CD4-positive, alpha-beta T cell treated with Interleukin-6 at 100 ng/mL for 8 hours (primary cell): ENCODE data around the gene RAPGEF6.
"Not testable (repeated sequence)": the region's sequence is repeated elsewhere in the genome, so short reads cannot be mapped to it uniquely, and the experiment has no call there.

ENCODE experiments used
- DNase-seq: peaks from one replicate; pipeline ENCODE4 v3.0.0-alpha.2; 2020; ENCODE audit warnings: mixed read lengths, low spot score

The RAPGEF6 gene

GRCh38 chr5:131423056-131423455 lies 212.0 kb downstream of the RAPGEF6 start:
- no peak for DNase-seq

- no peak for DNase-seq
Observed at GRCh38 chr5:131419877-131420276, 215.2 kb downstream of the RAPGEF6 start.

GRCh38 chr5:131418846-131419245 lies 216.2 kb downstream of the RAPGEF6 start:
- no peak for DNase-seq

- peak; percentile 79 for DNase-seq
Observed at GRCh38 chr5:131417240-131417869, 217.7 kb downstream of the RAPGEF6 start.

GRCh38 chr5:131416729-131417128 lies 218.3 kb downstream of the RAPGEF6 start:
- no peak for DNase-seq

GRCh38 chr5:131413605-131414559 lies 221.1 kb downstream of the RAPGEF6 start:
- peak; percentile 37 for DNase-seq

- DNase-seq, result no peak
Observed at GRCh38 chr5:131406975-131407638, 227.9 kb downstream of the RAPGEF6 start.

GRCh38 chr5:131406076-131406475 lies 229.0 kb downstream of the RAPGEF6 start:
- no peak for DNase-seq

- no peak for DNase-seq
Observed at GRCh38 chr5:131405674-131406073, 229.4 kb downstream of the RAPGEF6 start.

- no peak for DNase-seq
Observed at GRCh38 chr5:131400585-131400984, 234.4 kb downstream of the RAPGEF6 start.

- DNase-seq, result not testable (repeated sequence)
Observed at GRCh38 chr5:131399007-131399406, 236.0 kb downstream of the RAPGEF6 start.

GRCh38 chr5:131396630-131397273 lies 238.3 kb downstream of the RAPGEF6 start:
- no peak for DNase-seq

- no peak for DNase-seq
Observed at GRCh38 chr5:131396015-131396414, 239.0 kb downstream of the RAPGEF6 start.

GRCh38 chr5:131394128-131394527 lies 240.9 kb downstream of the RAPGEF6 start:
- DNase-seq, result peak; percentile 77

- no peak for DNase-seq
Observed at GRCh38 chr5:131393498-131393968, 241.5 kb downstream of the RAPGEF6 start.

GRCh38 chr5:131392466-131393095 lies 242.4 kb downstream of the RAPGEF6 start:
- no peak for DNase-seq

- no peak for DNase-seq
Observed at GRCh38 chr5:131389869-131390265, 245.2 kb downstream of the RAPGEF6 start.

- DNase-seq, result no peak
Observed at GRCh38 chr5:131389096-131389868, 245.7 kb downstream of the RAPGEF6 start.

GRCh38 chr5:131387255-131387654 lies 247.8 kb downstream of the RAPGEF6 start:
- no peak for DNase-seq

GRCh38 chr5:131386779-131387178 lies 248.2 kb downstream of the RAPGEF6 start:
- DNase-seq, result no peak

- DNase-seq, result no peak
Observed at GRCh38 chr5:131386124-131386523, 248.9 kb downstream of the RAPGEF6 start.
